Measurements from ENCODE around the gene TDO2. TPM values are rescaled to one million over a fixed set of nuclear protein-coding genes. Genes with fewer than 3 reads are reported as not detected.

Gene TDO2
- total RNA-seq, 2 experiments from 2014 or later, result not detected

GRCh38 chr4:155904331-155904730, 835 bp downstream of the TDO2 start:
- H2AFZ ChIP-seq (ENCODE audit: low read length), result no peak overlapping the region
- ChIA-PET CTCF (ENCODE audit: unreplicated experiment) (no interaction called here), POLR2A (no interaction called here)
- H3K9me2 ChIP-seq (ENCODE audit: insufficient read depth, low read length), result no peaks in the 10 kb centered on the region
- H3K4me3 ChIP-seq (ENCODE audit: low read depth, low read length, poor library complexity, severe bottlenecking), result no peak overlapping the region
- H4K20me1 ChIP-seq (ENCODE audit: insufficient read depth, low read length), result no peaks in the 10 kb centered on the region
- no peaks in the 10 kb centered on the region for H3K4me1 ChIP-seq (ENCODE audit: insufficient read depth, low read length, poor library complexity, severe bottlenecking)
- DNase-seq (ENCODE audit: low spot score), result no peak
- TF ChIP-seq CTCF (conservative IDR thresholded peaks at IDR 0.05; ENCODE audit: low read length), result no peak
- no peak for TF ChIP-seq EZH2phosphoT487 (IDR thresholded peaks at IDR 0.05; ENCODE audit: borderline replicate concordance, low read depth, low read length)
- no peaks in the 10 kb centered on the region for H3K9me3 ChIP-seq (ENCODE audit: low read length)
- BruUV-seq (replicated peaks), result no TSS peak
- no peak overlapping the region for H3K27ac ChIP-seq (ENCODE audit: low read depth, low read length, poor library complexity, severe bottlenecking)
- H3K36me3 ChIP-seq (ENCODE audit: insufficient read depth, low read length), result no peaks in the 10 kb centered on the region
- intact Hi-C loops (cut with micrococcal nuclease; ENCODE audit: unreplicated experiment), result no loop called here
- H3K4me2 ChIP-seq (ENCODE audit: low read length), result no peak overlapping the region
- H3K79me2 ChIP-seq (ENCODE audit: insufficient read depth, low read depth, low read length), result no peaks in the 10 kb centered on the region

- H4K20me1 ChIP-seq (ENCODE audit: insufficient read depth, low read length), result no peaks in the 10 kb centered on the region
- H3K27ac ChIP-seq (ENCODE audit: low read depth, low read length, poor library complexity, severe bottlenecking), result no peak overlapping the region
- no peak overlapping the region for H3K4me3 ChIP-seq (ENCODE audit: low read depth, low read length, poor library complexity, severe bottlenecking)
- H3K4me1 ChIP-seq (ENCODE audit: insufficient read depth, low read length, poor library complexity, severe bottlenecking), result no peaks in the 10 kb centered on the region
- H3K9me3 ChIP-seq (ENCODE audit: low read length), result no peaks in the 10 kb centered on the region
- BruUV-seq (replicated peaks), result no TSS peak
- H3K36me3 ChIP-seq (ENCODE audit: insufficient read depth, low read length), result no peaks in the 10 kb centered on the region
- H2AFZ ChIP-seq (ENCODE audit: low read length), result no peak overlapping the region
- DNase-seq (ENCODE audit: low spot score), result no peak
- no peak overlapping the region for H3K4me2 ChIP-seq (ENCODE audit: low read length)
- CTCF ChIA-PET (ENCODE audit: unreplicated experiment), result no interaction called here
- POLR2A ChIA-PET, result no interaction called here
- no peaks in the 10 kb centered on the region for H3K79me2 ChIP-seq (ENCODE audit: insufficient read depth, low read depth, low read length)
- H3K9me2 ChIP-seq (ENCODE audit: insufficient read depth, low read length), result no peaks in the 10 kb centered on the region
- intact Hi-C loops (cut with micrococcal nuclease; ENCODE audit: unreplicated experiment), result no loop called here
- no peak for TF ChIP-seq CTCF (conservative IDR thresholded peaks at IDR 0.05; ENCODE audit: low read length)
- TF ChIP-seq EZH2phosphoT487 (IDR thresholded peaks at IDR 0.05; ENCODE audit: borderline replicate concordance, low read depth, low read length), result no peak
Observed at GRCh38 chr4:155906554-155907247, 3.2 kb downstream of the TDO2 start.

- TF ChIP-seq EZH2phosphoT487 (IDR thresholded peaks at IDR 0.05; ENCODE audit: borderline replicate concordance, low read depth, low read length) (no peak), CTCF (conservative IDR thresholded peaks at IDR 0.05; ENCODE audit: low read length) (no peak)
- intact Hi-C loops (cut with micrococcal nuclease; ENCODE audit: unreplicated experiment), result no loop called here
Observed at GRCh38 chr4:155907556-155907955, 4.1 kb downstream of the TDO2 start.

More at GRCh38 chr4:155907556-155907955, 4.1 kb downstream of the TDO2 start:
- no peak for DNase-seq (ENCODE audit: low spot score)
- Histone ChIP-seq H4K20me1 (ENCODE audit: insufficient read depth, low read length) (no peaks in the 10 kb centered on the region), H3K4me1 (ENCODE audit: insufficient read depth, low read length, poor library complexity, severe bottlenecking) (no peaks in the 10 kb centered on the region), H3K9me2 (ENCODE audit: insufficient read depth, low read length) (no peaks in the 10 kb centered on the region), H3K4me2 (ENCODE audit: low read length) (no peak overlapping the region), H3K4me3 (ENCODE audit: low read depth, low read length, poor library complexity, severe bottlenecking) (no peak overlapping the region), H3K36me3 (ENCODE audit: insufficient read depth, low read length) (no peaks in the 10 kb centered on the region), H3K9me3 (ENCODE audit: low read length) (no peaks in the 10 kb centered on the region), H3K27ac (ENCODE audit: low read depth, low read length, poor library complexity, severe bottlenecking) (no peak overlapping the region), H2AFZ (ENCODE audit: low read length) (no peak overlapping the region), H3K79me2 (ENCODE audit: insufficient read depth, low read depth, low read length) (no peaks in the 10 kb centered on the region)
- ChIA-PET CTCF (ENCODE audit: unreplicated experiment) (no interaction called here), POLR2A (no interaction called here)
- BruUV-seq (replicated peaks), result no TSS peak

Measured in OCI-LY7 (cell line).